Measurements from ENCODE around the gene B4GALT2.

The B4GALT2 gene

GRCh38 chr1:43970502-43970901 is 8.5 kb upstream of the B4GALT2 start:
- no peaks in the 10 kb centered on the region for H3K27me3 Mint-ChIP-seq
- H3K27ac Mint-ChIP-seq: peak overlapping the region; percentile 94
- H3K9me3 Mint-ChIP-seq: no peaks in the 10 kb centered on the region
- DNase-seq (no peak), ATAC-seq (replicated peaks) (no peak)
- H3K4me3 Mint-ChIP-seq: peak overlapping the region; percentile 94 to 95
- H3K36me3 Mint-ChIP-seq: peaks cover 26 to 31% of the 10 kb centered on the region in 2 donors
- H3K4me1 Mint-ChIP-seq: peaks cover 23 to 40% of the 10 kb centered on the region in 2 donors

DNA sequence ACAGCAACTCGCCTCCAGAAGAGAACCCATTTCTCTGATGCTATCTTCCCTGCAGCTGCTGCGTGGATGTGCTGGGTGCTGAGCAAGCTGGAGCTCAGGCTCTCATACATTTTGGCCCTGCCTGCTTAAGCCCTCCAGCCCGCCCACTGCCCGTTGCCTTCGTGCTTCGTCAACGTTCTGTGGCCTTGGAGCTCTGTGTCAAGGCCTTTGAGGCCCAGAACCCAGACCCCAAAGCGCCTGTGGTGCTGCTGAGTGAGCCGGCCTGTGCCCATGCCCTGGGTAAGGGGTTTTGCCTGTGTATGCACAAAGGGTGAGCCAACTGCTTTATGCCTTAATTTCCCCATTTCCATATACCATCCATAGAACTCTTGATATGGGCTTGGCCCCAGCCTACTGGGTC is 8.1 kb upstream of the B4GALT2 start:
- Mint-ChIP-seq H3K27ac (peak overlapping the region; percentile 94), H3K9me3 (no peaks in the 10 kb centered on the region), H3K4me3 (peak overlapping the region; percentile 94 to 95), H3K4me1 (peaks cover 26 to 44% of the 10 kb centered on the region in 2 donors), H3K36me3 (peaks cover 26 to 32% of the 10 kb centered on the region in 2 donors), H3K27me3 (no peaks in the 10 kb centered on the region)
- ATAC-seq (replicated peaks) (no peak), DNase-seq (no peak)

DNA sequence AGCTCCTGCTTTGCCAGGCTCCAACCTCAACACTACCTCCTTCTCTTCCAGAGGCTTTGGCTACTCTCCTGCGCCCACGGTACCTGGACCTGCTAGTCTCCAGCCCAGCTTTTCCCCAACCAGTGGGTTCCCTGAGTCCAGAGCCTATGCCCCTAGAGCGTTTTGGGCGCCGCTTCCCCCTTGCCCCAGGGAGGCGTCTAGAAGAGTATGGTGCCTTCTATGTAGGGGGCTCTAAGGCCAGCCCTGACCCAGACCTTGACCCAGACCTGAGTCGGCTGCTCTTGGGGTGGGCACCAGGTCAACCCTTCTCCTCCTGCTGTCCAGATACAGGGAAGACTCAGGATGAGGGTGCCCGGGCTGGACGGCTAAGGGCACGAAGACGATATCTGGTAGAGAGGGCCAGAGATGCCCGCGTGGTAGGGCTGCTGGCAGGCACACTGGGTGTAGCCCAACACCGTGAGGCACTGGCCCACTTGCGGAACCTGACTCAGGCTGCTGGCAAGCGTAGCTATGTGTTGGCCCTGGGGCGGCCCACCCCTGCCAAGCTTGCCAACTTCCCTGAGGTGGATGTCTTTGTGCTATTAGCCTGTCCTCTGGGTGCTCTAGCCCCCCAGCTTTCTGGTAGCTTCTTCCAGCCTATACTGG is 7.6 kb upstream of the B4GALT2 start:
- Mint-ChIP-seq H3K4me1 (peaks cover 29 to 50% of the 10 kb centered on the region in 2 donors), H3K36me3 (peaks cover 30 to 38% of the 10 kb centered on the region in 2 donors), H3K27ac (no peak overlapping the region), H3K4me3 (peak overlapping the region; percentile 94 to 95), H3K27me3 (no peaks in the 10 kb centered on the region), H3K9me3 (no peaks in the 10 kb centered on the region)
- DNase-seq (no peak), ATAC-seq (replicated peaks) (no peak)

GRCh38 chr1:43973981-43974442 is 5.0 kb upstream of the B4GALT2 start:
- Mint-ChIP-seq H3K36me3 (peaks cover 37 to 45% of the 10 kb centered on the region in 2 donors), H3K27me3 (no peaks in the 10 kb centered on the region), H3K4me3 (peak overlapping the region; percentile 91 to 93), H3K9me3 (no peaks in the 10 kb centered on the region), H3K4me1 (peaks cover 51 to 75% of the 10 kb centered on the region in 2 donors), H3K27ac (peak overlapping the region; percentile 96)
- ATAC-seq (replicated peaks) (no peak), DNase-seq (no peak)

- ATAC-seq (replicated peaks): peak; percentile 78 to 80
Measured at GRCh38 chr1:43974443-43975248, 4.4 kb upstream of the B4GALT2 start, which contains the start of gene ATP6V0B. Gene ATP6V0B (plus strand): TSS chr1:43974960. CDS start chr1:43975041, 81 bp downstream.

GRCh38 chr1:43975249-43975961 is 3.6 kb upstream of the B4GALT2 start:
- DNase-seq (no peak), ATAC-seq (replicated peaks) (peak; percentile 24 to 38)
- Mint-ChIP-seq H3K27ac (peak overlapping the region; percentile 96), H3K9me3 (no peaks in the 10 kb centered on the region), H3K4me3 (peak overlapping the region; percentile 91 to 93), H3K4me1 (peaks cover 53 to 68% of the 10 kb centered on the region in 2 donors), H3K27me3 (no peaks in the 10 kb centered on the region), H3K36me3 (peaks cover 37 to 46% of the 10 kb centered on the region in 2 donors)

More at GRCh38 chr1:43974443-43975248, 4.4 kb upstream of the B4GALT2 start, which contains the start of gene ATP6V0B:
- Mint-ChIP-seq H3K36me3 (peaks cover 37 to 45% of the 10 kb centered on the region in 2 donors), H3K27ac (peak within 1 kb of the TSS; percentile 96), H3K4me1 (peaks cover 51 to 68% of the 10 kb centered on the region in 2 donors), H3K27me3 (no peaks in the 10 kb centered on the region), H3K9me3 (no peaks in the 10 kb centered on the region), H3K4me3 (peak within 1 kb of the TSS; percentile 91 to 93)
- DNase-seq: peak; percentile 92

DNA sequence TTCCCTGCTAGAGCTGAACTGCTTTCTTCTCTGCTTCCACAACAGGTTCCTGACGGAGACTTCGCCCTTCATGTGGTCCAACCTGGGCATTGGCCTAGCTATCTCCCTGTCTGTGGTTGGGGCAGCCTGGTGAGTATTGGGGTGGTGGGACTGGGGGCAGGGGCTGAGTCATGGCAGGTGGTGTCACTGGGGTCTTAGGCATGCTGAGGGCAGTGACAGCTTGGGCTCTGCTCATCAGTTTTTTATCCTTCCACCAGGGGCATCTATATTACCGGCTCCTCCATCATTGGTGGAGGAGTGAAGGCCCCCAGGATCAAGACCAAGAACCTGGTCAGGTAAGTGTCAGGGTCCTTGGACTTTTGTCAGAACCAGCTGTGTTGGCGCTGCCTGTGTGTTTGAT is 3.0 kb upstream of the B4GALT2 start:
- ATAC-seq (replicated peaks): no peak
- H3K9me3 Mint-ChIP-seq: no peaks in the 10 kb centered on the region
- H3K4me3 Mint-ChIP-seq: peak overlapping the region; percentile 91 to 93
- peaks cover 40 to 51% of the 10 kb centered on the region in 2 donors for H3K36me3 Mint-ChIP-seq
- H3K27ac Mint-ChIP-seq: peak overlapping the region; percentile 96
- no peak for DNase-seq
- peaks cover 53 to 68% of the 10 kb centered on the region in 2 donors for H3K4me1 Mint-ChIP-seq
- no peaks in the 10 kb centered on the region for H3K27me3 Mint-ChIP-seq

- H3K27me3 Mint-ChIP-seq: no peaks in the 10 kb centered on the region
- H3K9me3 Mint-ChIP-seq: no peaks in the 10 kb centered on the region
- H3K4me3 Mint-ChIP-seq: peak overlapping the region; percentile 0 to 44
- peaks cover 49 to 62% of the 10 kb centered on the region in 2 donors for H3K4me1 Mint-ChIP-seq
- peaks cover 42 to 50% of the 10 kb centered on the region in 2 donors for H3K36me3 Mint-ChIP-seq
- no peak for DNase-seq
- no peak overlapping the region for H3K27ac Mint-ChIP-seq
- no peak for ATAC-seq (replicated peaks)
Measured at GRCh38 chr1:43976890-43977289, 2.1 kb upstream of the B4GALT2 start.

GRCh38 chr1:43977376-43978263 is 1.4 kb upstream of the B4GALT2 start:
- H3K4me3 Mint-ChIP-seq: peak overlapping the region; percentile 44 to 73
- H3K27me3 Mint-ChIP-seq: no peaks in the 10 kb centered on the region
- no peak for DNase-seq
- H3K36me3 Mint-ChIP-seq: peaks cover 43 to 46% of the 10 kb centered on the region in 2 donors
- no peaks in the 10 kb centered on the region for H3K9me3 Mint-ChIP-seq
- no peak overlapping the region for H3K27ac Mint-ChIP-seq
- ATAC-seq (replicated peaks): no peak
- peaks cover 50 to 62% of the 10 kb centered on the region in 2 donors for H3K4me1 Mint-ChIP-seq

DNA sequence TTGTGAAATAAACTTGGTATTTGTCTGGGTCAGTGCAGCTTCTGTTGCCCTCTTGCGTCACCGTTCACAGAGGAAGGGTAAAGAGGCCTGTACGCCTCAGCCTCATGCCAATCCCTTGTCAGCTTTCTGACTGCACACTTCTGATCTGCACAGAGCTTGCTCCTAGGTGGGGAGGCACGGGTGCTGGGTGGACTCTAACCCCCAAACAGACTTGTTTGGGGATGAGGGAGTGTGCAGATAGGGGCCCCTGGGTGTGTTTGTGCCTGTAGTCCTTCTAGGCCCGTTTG is 803 bp upstream of the B4GALT2 start:
- Mint-ChIP-seq H3K36me3 (peaks cover 46 to 51% of the 10 kb centered on the region in 2 donors), H3K27ac (no peak overlapping the region), H3K9me3 (no peaks in the 10 kb centered on the region), H3K4me3 (peak overlapping the region; percentile 44 to 73), H3K4me1 (peaks cover 51 to 66% of the 10 kb centered on the region in 2 donors), H3K27me3 (no peaks in the 10 kb centered on the region)
- DNase-seq: no peak
- ATAC-seq (replicated peaks): no peak

GRCh38 chr1:43979261-43979527 is 184 bp downstream of the B4GALT2 start:
- Mint-ChIP-seq H3K9me3 (no peaks in the 10 kb centered on the region), H3K27me3 (no peaks in the 10 kb centered on the region), H3K4me3 (no peak overlapping the region), H3K4me1 (peaks cover 45 to 57% of the 10 kb centered on the region in 2 donors), H3K27ac (no peak overlapping the region), H3K36me3 (peaks cover 49 to 53% of the 10 kb centered on the region in 2 donors)
- ATAC-seq (replicated peaks) (no peak), DNase-seq (no peak)

GRCh38 chr1:43979528-43980254 is 681 bp downstream of the B4GALT2 start:
- Mint-ChIP-seq H3K36me3 (peaks cover 48 to 57% of the 10 kb centered on the region in 2 donors), H3K9me3 (no peaks in the 10 kb centered on the region), H3K27me3 (no peaks in the 10 kb centered on the region), H3K4me1 (peaks cover 42 to 54% of the 10 kb centered on the region in 2 donors), H3K4me3 (peak overlapping the region; percentile 84 to 87), H3K27ac (peak overlapping the region; percentile 85)
- peak; percentile 25 for ATAC-seq (replicated peaks)
- DNase-seq: no peak

Data from stimulated activated naive B cell treated with anti-CD40 and anti-IgM and Interleukin-4, amounts not matched to agents 10 μg/mL and 1 μg/mL and 100 μg/mL, for 72 hours (primary cell).